NCI-H748 treated with DMSO at 0.1 percent for 48 hours (cell line): ENCODE results near the gene TMEM89.

Source experiments
- DNase-seq: peaks from one replicate; lab custom pipeline; 2025; lab: John Stamatoyannopoulos, UW

Gene TMEM89

GRCh38 chr3:48588230-48588629, 33.3 kb downstream of the TMEM89 start:
- no peak for DNase-seq

GRCh38 chr3:48587686-48588085, 33.9 kb downstream of the TMEM89 start:
- DNase-seq, result no peak

GRCh38 chr3:48585411-48585810, 36.2 kb downstream of the TMEM89 start:
- no peak for DNase-seq

- DNase-seq, result no peak
These were observed 36.7 kb downstream of the TMEM89 start for GRCh38 chr3:48584836-48585235.

- no peak for DNase-seq
These were observed 39.7 kb downstream of the TMEM89 start for GRCh38 chr3:48581621-48582481.

- DNase-seq, result no peak
These were observed 44.9 kb downstream of the TMEM89 start for GRCh38 chr3:48576647-48577046.

- no peak for DNase-seq
These were observed 46.2 kb downstream of the TMEM89 start for GRCh38 chr3:48575366-48575765.

DNA sequence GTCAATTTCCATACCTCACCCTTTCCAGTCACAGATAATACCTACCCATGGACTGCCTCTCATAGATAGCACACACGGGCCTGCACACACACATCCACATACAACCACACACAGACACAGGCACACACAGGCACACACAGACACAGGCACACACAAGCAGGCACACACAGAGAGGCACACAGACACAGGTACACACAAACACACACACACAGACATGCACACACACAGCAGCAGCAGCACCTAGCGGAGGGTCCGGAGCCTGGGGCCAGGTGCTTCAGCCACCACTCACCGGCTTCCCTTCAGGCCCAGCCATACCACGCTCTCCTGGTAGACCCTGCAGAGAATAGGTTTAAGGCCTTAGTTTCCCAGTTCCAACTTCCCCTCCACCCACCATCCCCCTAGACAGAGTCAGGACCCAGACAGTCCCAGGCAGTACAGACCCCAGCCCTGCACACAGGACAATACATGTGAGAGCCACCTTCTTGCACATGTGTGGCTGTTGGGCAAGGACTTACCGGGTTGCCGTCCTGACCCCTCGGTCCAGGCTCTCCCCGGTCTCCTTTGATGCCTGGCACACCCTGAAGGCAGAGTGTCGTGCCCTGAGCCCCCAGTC, 47.5 kb downstream of the TMEM89 start:
- DNase-seq, result no peak

GRCh38 chr3:48572517-48572916, 49.1 kb downstream of the TMEM89 start:
- DNase-seq, result no peak

GRCh38 chr3:48571938-48572337, 49.6 kb downstream of the TMEM89 start:
- no peak for DNase-seq
